Brain microvascular endothelial cell (primary cell): Measurements from ENCODE around the gene CFAP161.

Source experiments
- DNase-seq: peaks from one replicate; pipeline ENCODE4 v3.0.0-alpha.2; 2020
- H3K27ac ChIP-seq: fragments of 250-450 bp; sonication (Bioruptor Pico); 2 replicates; pipeline ENCODE4 v1.5.1; 2020; ENCODE audit warnings: mild to moderate bottlenecking, moderate library complexity
- H3K27me3 ChIP-seq: fragments of 250-450 bp; sonication (Bioruptor Pico); replicated peaks from 2 replicates; pipeline ENCODE4 v1.5.1; 2020; ENCODE audit warnings: mild to moderate bottlenecking
- H3K36me3 ChIP-seq: fragments of 250-450 bp; sonication (Bioruptor Pico); replicated peaks from 2 replicates; pipeline ENCODE4 v1.5.1; 2020; ENCODE audit warnings: mild to moderate bottlenecking
- H3K4me3 ChIP-seq: 2 replicates; pipeline ENCODE4 v1.5.1; 2011; ENCODE audit warnings: low read depth, mild to moderate bottlenecking, control low read depth, low read length, moderate library complexity
- in situ Hi-C: cut with HindIII; loops from 2 replicates; pipeline ENCODE4 v1.10.0; 2017; ENCODE audit warnings: low sequenced_read_pairs, low pct_ligation_motif_present
- TF ChIP-seq, protein P1 (sequence below): IDR thresholded peaks from 2 replicates; pipeline ENCODE4 v1.5.1; 2011; ENCODE audit warnings: low read depth, mild to moderate bottlenecking, moderate library complexity, low read length, control low read depth, inconsistent platforms; ENCODE audit errors: missing control alignments

CFAP161 gene

GRCh38 chr15:81196576-81197254, 62.6 kb downstream of the CFAP161 start, which contains the start of gene IL16:
Gene IL16 (plus strand): TSS chr15:81196879. CDS start chr15:81225400, 28,521 bp downstream.
- TF ChIP-seq, protein P1, sequence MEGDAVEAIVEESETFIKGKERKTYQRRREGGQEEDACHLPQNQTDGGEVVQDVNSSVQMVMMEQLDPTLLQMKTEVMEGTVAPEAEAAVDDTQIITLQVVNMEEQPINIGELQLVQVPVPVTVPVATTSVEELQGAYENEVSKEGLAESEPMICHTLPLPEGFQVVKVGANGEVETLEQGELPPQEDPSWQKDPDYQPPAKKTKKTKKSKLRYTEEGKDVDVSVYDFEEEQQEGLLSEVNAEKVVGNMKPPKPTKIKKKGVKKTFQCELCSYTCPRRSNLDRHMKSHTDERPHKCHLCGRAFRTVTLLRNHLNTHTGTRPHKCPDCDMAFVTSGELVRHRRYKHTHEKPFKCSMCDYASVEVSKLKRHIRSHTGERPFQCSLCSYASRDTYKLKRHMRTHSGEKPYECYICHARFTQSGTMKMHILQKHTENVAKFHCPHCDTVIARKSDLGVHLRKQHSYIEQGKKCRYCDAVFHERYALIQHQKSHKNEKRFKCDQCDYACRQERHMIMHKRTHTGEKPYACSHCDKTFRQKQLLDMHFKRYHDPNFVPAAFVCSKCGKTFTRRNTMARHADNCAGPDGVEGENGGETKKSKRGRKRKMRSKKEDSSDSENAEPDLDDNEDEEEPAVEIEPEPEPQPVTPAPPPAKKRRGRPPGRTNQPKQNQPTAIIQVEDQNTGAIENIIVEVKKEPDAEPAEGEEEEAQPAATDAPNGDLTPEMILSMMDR, result no peak
- in situ Hi-C loops, result no loop called here
- Histone ChIP-seq H3K4me3 (no peak within 1 kb of the TSS), H3K36me3 (no peaks in the 10 kb centered on the region), H3K27me3 (no peaks in the 10 kb centered on the region), H3K27ac (no peak within 1 kb of the TSS)
- no peak for DNase-seq

- Histone ChIP-seq H3K27ac (no peak overlapping the region), H3K27me3 (no peaks in the 10 kb centered on the region), H3K4me3 (no peak overlapping the region), H3K36me3 (no peaks in the 10 kb centered on the region)
- in situ Hi-C loops, result no loop called here
- no peak for DNase-seq
- TF ChIP-seq, protein P1, result no peak
Observed at GRCh38 chr15:81197255-81197630, 63.2 kb downstream of the CFAP161 start.

GRCh38 chr15:81197688-81198281, 63.7 kb downstream of the CFAP161 start:
- DNase-seq, result no peak
- TF ChIP-seq, protein P1, result no peak
- no peaks in the 10 kb centered on the region for H3K27me3 ChIP-seq
- no peak overlapping the region for H3K4me3 ChIP-seq
- no peaks in the 10 kb centered on the region for H3K36me3 ChIP-seq
- H3K27ac ChIP-seq, result no peak overlapping the region
- in situ Hi-C loops, result no loop called here
